GM19043 (cell line): ENCODE data around the gene SPATA13.
"Not testable (repeated sequence)": the region's sequence is repeated elsewhere in the genome, so short reads cannot be mapped to it uniquely, and the experiment has no call there.

Experiments used
- ATAC-seq: cut with Tn5 transposase; IDR thresholded peaks from one replicate; pipeline ENCODE4 v1.9.1; 2021; ENCODE audit warnings: low read depth; ENCODE audit not compliant: unreplicated experiment

Gene SPATA13

DNA sequence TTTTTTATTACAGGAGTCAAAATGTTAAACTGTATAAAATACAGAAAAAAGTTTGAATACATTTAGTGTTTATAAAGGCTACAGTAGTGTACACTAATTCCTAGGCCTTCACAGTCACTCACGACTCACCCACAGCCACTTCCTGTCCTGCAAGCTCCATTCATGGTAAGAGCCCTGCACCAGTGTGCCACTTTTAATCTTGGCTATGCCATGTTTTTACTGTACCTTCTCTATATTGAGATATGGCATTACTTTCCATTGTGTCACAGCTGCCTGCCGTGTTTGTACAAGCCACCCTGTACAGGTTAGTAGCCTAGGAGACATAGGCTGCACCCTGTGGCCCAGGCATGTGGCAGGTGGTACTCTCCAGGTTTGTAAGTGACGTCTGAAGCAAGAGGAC is 180.9 kb downstream of the SPATA13 start:
- ATAC-seq, result no peak

GRCh38 chr13:24348385-24348784 is 187.9 kb downstream of the SPATA13 start:
- ATAC-seq, result no peak

DNA sequence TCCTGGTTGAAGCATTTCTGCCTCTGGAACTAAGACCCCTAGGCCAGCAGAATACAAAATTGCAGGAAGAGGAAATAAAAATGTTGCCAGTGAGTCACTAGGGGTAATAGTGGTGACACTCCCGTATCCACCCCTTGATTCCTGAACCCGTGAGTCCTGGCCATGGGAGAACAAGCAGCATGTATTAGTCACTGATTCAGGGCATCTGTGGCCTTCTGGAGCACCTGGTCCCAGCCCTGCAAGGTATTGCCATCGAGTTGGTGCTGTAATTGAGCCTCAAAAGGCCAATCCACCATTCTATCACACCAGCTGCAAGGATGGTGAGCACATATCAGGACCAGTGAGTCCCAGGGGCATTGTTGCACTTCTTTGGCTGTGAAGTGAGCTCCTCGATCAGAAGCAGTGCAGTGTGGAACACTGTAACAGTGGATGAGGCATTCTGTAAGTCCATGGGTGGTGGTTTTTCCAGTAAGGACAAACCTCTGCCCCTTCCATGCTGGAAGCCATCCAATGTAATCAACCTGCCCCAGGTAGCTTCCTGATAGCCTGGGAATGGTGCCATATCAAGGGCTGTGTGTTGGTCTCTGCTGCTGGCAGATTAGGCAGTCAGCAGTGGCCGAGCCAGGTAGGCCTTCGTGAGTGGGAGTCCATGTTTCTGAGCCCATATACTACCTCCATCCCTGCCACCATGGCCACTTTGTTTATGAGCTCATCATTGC is 188.4 kb downstream of the SPATA13 start:
- ATAC-seq, result no peak

- not testable (repeated sequence) for ATAC-seq
Measured at GRCh38 chr13:24349778-24350664, 189.5 kb downstream of the SPATA13 start.

DNA sequence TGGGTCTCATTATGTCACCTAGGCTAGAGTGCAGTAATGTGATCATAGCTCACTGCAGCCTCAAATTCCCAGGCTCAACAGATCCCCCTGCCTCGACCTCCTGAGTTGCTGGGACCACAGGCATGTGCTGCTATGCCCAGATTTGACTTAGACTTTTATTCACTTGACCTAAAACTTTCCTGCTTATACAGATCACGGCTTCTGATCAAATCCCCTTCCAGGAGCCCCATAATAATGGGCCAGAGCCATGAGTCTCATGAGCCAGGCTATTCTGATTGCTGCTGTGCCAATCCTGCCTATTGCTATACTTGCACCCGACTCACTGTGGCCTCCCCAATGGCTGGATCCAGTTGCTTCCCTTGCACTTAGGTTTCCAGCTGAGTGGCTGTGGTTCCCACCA is 190.9 kb downstream of the SPATA13 start:
- ATAC-seq, result no peak

- no peak for ATAC-seq
Measured at GRCh38 chr13:24353736-24354135, 193.2 kb downstream of the SPATA13 start.

DNA sequence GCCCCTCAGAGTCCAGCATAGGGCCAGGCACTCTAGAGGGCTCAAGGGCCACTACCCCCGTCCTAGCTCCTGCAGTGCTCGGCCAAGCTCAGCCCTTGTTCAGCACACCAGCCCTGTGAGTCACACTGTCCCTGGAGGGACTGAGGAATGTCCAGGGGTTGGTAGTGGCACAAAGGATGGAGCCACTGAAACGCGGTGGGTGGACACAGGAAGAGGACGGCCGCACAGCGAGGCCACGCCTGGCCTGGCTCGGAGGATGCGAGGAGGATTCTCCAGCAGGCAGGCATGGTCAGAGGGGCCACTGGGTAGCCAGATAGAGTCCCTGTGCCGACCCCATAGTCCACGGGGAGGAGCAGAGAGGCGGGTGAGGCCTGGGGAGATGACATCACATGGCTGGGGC is 194.6 kb downstream of the SPATA13 start:
- no peak for ATAC-seq

DNA sequence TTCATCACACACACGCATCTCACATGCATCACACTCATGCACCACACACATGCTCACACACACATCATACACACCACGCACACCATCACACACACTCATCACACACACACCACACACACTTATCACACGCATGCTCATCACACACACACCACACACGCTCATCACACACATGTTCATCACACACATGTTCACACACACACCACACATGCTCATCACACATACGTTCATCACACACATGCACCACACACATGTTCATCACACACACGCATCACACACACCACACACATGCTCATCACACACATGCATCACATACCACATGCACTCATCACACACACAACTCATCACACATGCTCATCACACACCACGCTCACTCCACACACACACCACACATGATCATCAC is 195.8 kb downstream of the SPATA13 start:
- ATAC-seq, result no peak
